ENCODE measurements around the gene FBXO38.

FBXO38 gene

DNA sequence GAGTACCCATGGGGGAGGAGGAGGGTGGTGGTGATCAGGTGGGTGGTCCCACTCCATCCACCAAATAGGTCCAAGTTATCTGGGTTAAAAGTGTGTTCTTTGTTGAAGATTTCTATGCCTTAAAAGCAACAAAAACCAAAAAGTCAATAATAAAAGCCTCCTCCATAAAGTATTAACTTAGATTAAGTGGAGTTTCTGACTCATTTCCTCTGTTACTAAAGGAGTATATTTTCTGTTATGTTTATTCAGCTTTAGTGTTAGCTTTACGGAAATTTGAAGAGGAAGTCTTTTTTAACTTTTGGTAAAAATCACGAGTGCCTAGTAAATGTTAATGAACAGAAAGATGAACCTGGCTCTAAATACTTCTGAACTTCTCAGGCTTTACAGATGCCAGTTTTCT is 17.8 kb downstream of the FBXO38 start:
- Histone ChIP-seq H3K27me3 (no peaks in the 10 kb centered on the region), H3K27ac (peak overlapping the region; percentile 71), H3K36me3 (peaks cover 54% of the 10 kb centered on the region), H3K4me3 (ENCODE audit: low read depth in 1 of 2, low read length in 1 of 2) (no peak overlapping the region), H3K9me3 (no peaks in the 10 kb centered on the region), H3K4me1 (ENCODE audit: control insufficient read depth in 1 of 2, insufficient read depth in 1 of 2, low read depth in 1 of 2, low read length in 1 of 2) (peaks cover 51 to 58% of the 10 kb centered on the region in 2 experiments)
- TF ChIP-seq, protein P1, sequence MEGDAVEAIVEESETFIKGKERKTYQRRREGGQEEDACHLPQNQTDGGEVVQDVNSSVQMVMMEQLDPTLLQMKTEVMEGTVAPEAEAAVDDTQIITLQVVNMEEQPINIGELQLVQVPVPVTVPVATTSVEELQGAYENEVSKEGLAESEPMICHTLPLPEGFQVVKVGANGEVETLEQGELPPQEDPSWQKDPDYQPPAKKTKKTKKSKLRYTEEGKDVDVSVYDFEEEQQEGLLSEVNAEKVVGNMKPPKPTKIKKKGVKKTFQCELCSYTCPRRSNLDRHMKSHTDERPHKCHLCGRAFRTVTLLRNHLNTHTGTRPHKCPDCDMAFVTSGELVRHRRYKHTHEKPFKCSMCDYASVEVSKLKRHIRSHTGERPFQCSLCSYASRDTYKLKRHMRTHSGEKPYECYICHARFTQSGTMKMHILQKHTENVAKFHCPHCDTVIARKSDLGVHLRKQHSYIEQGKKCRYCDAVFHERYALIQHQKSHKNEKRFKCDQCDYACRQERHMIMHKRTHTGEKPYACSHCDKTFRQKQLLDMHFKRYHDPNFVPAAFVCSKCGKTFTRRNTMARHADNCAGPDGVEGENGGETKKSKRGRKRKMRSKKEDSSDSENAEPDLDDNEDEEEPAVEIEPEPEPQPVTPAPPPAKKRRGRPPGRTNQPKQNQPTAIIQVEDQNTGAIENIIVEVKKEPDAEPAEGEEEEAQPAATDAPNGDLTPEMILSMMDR (IDR thresholded peaks at IDR 0.05), result no peak

DNA sequence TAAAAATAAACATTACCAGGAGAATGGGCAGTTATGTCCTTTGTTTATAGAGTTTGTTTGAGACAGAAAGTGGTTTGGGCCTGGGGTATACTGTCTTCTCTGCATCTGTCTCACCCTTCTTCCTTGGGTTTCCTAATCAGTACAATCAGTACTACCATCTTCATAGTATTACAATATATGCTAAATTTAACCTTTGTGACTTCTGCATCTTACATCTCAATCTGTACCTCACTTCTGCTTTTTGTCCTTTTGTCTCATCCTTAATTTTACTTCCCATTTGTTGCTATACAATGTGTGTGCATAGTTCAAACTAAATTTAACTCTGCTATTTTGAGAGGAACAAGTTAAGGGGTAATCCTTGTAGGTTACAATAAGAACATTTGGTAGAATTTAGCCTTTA is 19.6 kb downstream of the FBXO38 start:
- H3K27me3 ChIP-seq, result no peaks in the 10 kb centered on the region

DNA sequence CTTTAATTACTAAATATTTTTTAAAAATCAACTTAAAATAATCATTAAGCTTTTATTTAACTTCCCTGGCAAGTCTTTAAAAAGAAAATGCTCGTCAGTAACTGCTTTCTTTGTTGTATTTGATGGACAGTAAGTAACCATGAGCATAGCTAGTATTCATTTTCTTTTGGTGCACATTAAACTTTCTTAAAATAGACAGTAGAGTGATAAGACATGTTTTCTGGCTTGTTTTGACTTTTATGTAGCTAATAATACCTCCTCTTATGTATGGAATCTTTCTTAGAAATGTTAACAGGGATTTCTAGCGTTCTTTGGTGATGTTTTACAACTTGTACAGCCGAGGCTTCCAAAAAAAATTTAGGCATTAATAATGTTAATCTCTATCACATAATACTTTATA is 22.6 kb downstream of the FBXO38 start:
- Histone ChIP-seq H3K27me3 (no peaks in the 10 kb centered on the region), H3K36me3 (peaks cover 81% of the 10 kb centered on the region), H3K27ac (no peak overlapping the region), H3K9me3 (no peaks in the 10 kb centered on the region), H3K4me3 (ENCODE audit: low read depth in 1 of 2, low read length in 1 of 2) (no peak overlapping the region), H3K4me1 (ENCODE audit: control insufficient read depth in 1 of 2, insufficient read depth in 1 of 2, low read depth in 1 of 2, low read length in 1 of 2) (peaks cover 23 to 24% of the 10 kb centered on the region in 2 experiments)
- TF ChIP-seq, protein P1 (IDR thresholded peaks at IDR 0.05), result no peak

More for the DNA sequence above, 19.6 kb downstream of the FBXO38 start:
- H3K4me1 ChIP-seq (ENCODE audit: control insufficient read depth in 1 of 2, insufficient read depth in 1 of 2, low read depth in 1 of 2, low read length in 1 of 2), result peaks cover 35 to 40% of the 10 kb centered on the region in 2 experiments
- H3K9me3 ChIP-seq, result no peaks in the 10 kb centered on the region
- peak overlapping the region in 1 of 2 experiments; percentile 8 for H3K4me3 ChIP-seq (ENCODE audit: low read depth in 1 of 2, low read length in 1 of 2)
- H3K27ac ChIP-seq, result peak overlapping the region; percentile 71
- H3K36me3 ChIP-seq, result peaks cover 72% of the 10 kb centered on the region
- TF ChIP-seq, protein P1 (IDR thresholded peaks at IDR 0.05), result no peak

DNA sequence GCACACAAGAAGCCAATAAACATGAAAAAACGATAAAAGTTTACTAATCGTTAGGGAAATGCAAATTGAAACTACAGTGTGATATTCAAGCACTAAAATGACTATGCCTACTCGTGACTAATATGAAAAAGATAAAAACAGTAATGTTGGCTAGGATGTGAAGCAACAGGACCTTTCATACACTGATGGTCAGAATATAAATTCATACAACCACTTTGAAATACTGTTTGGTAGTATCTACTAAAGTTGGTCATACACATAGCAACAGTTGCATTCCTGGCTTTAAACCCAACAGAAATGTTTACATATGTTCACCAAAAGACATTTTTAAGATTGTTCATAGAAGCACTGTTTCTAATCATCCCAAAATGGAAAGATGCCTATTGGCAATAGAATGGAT is 24.3 kb downstream of the FBXO38 start:
- Histone ChIP-seq H3K27me3 (no peaks in the 10 kb centered on the region), H3K27ac (no peak overlapping the region), H3K4me3 (ENCODE audit: low read depth in 1 of 2, low read length in 1 of 2) (no peak overlapping the region), H3K4me1 (ENCODE audit: control insufficient read depth in 1 of 2, insufficient read depth in 1 of 2, low read depth in 1 of 2, low read length in 1 of 2) (peaks cover 12% of the 10 kb centered on the region in 2 experiments), H3K9me3 (no peaks in the 10 kb centered on the region), H3K36me3 (peaks cover 86% of the 10 kb centered on the region)
- TF ChIP-seq, protein P1 (IDR thresholded peaks at IDR 0.05), result no peak

DNA sequence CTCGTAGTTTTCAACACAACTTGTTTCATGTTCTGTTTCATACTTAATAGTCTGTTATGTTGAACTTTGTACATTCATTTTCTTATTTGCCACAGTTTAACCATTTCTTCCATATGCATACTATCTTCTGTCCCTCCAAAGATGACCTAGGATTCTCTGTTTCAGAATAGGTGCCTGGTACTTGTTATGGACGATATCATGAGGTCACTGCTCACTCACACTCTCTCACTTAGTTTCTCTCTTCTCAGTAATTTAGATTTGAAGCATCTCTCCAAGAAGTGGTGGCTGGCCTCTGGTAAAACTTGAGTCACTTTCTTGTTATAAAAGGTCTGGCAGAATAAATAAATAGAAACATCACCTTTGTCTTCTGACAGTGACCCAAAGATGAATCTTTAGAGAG is 28.4 kb downstream of the FBXO38 start:
- Histone ChIP-seq H3K27me3 (no peaks in the 10 kb centered on the region), H3K9me3 (no peaks in the 10 kb centered on the region), H3K27ac (no peak overlapping the region), H3K4me3 (ENCODE audit: low read depth in 1 of 2, low read length in 1 of 2) (no peak overlapping the region), H3K36me3 (peaks cover 98% of the 10 kb centered on the region), H3K4me1 (ENCODE audit: control insufficient read depth in 1 of 2, insufficient read depth in 1 of 2, low read depth in 1 of 2, low read length in 1 of 2) (no peaks in the 10 kb centered on the region)
- TF ChIP-seq, protein P1 (IDR thresholded peaks at IDR 0.05), result no peak

DNA sequence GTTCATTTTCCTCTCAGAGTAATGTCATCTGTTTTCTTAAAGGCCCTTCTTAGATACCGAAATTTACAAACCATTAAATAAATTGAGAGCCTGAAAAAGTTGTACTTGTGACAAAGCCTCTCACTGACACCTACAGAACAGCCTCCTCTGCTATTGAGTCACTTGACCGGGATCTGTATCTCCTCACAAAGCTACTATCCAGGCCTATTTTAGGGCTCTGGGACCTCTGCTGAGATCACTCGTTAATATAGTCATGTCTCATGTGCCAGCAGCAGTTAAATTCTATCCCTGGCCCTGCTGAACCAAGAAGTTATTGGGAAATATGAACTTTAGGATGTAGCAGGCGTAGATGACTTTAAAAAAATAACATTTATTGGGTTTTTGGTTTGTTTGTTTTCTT is 31.1 kb downstream of the FBXO38 start:
- H3K36me3 ChIP-seq, result peaks cover 100% of the 10 kb centered on the region
- no peak overlapping the region for H3K27ac ChIP-seq
- no peaks in the 10 kb centered on the region for H3K4me1 ChIP-seq (ENCODE audit: control insufficient read depth in 1 of 2, insufficient read depth in 1 of 2, low read depth in 1 of 2, low read length in 1 of 2)
- H3K4me3 ChIP-seq (ENCODE audit: low read depth in 1 of 2, low read length in 1 of 2), result no peak overlapping the region
- TF ChIP-seq, protein P1 (IDR thresholded peaks at IDR 0.05), result no peak
- no peaks in the 10 kb centered on the region for H3K9me3 ChIP-seq
- no peaks in the 10 kb centered on the region for H3K27me3 ChIP-seq

All from neutrophil (primary cell).